Endothelial cell of umbilical vein (primary cell): Measurements from ENCODE around the gene LRRC52. TPM values are rescaled to one million over a fixed set of nuclear protein-coding genes. Genes with fewer than 3 reads are reported as not detected.
"Not testable (repeated sequence)": the region's sequence is repeated elsewhere in the genome, so short reads cannot be mapped to it uniquely, and the experiment has no call there.

Source experiments
- BruUV-seq: library from RNA; stranded (reverse); fragments of 400-500 nt; replicated peaks from 2 replicates; lab custom pipeline; 2021; lab: Mats Ljungman, UMichigan
- CTCF ChIA-PET: fragments of 300-600, 350-600 bp; sonication (Branson Sonifier 250); formaldehyde crosslinking; loops from one replicate; lab custom pipeline; 2021; ENCODE audit warnings: antibody characterized with exemption, inconsistent platforms; lab: Charles Lee
- POLR2A ChIA-PET: fragments of 300-600, 350-600 bp; sonication (Branson Sonifier 250); formaldehyde crosslinking; loops from one replicate; lab custom pipeline; 2021; ENCODE audit warnings: antibody characterized with exemption, inconsistent platforms; lab: Charles Lee
- DNase-seq: peaks from one replicate; pipeline ENCODE4 v3.0.0-alpha.2; 2011; ENCODE audit warnings: low read depth, low spot score
- FAIRE-seq: peaks from 2 replicates; lab custom pipeline; 2011; peaks lifted over from hg19 to GRCh38; lab: Jason Lieb, UNC
- H2AFZ ChIP-seq: 2 replicates; pipeline ENCODE4 v1.6.0; 2012; ENCODE audit warnings: low read depth, low read length, control low read depth, inconsistent platforms
- H3K27ac ChIP-seq: 2 replicates; pipeline ENCODE4 v1.5.1; 2011; ENCODE audit warnings: low read depth, mild to moderate bottlenecking, control low read depth, low read length, moderate library complexity; ENCODE audit not compliant: insufficient read depth
- H3K27me3 ChIP-seq, 2 experiments: 2 replicates each; pipeline versions ENCODE4 v1.6.0 to v1.6.1; 2011; ENCODE audit warnings: low read length in 2 of 2, mixed read lengths in 1 of 2; ENCODE audit not compliant: control insufficient read depth in 2 of 2, insufficient read depth in 2 of 2
- H3K36me3 ChIP-seq, 2 experiments: 2 replicates in 1 of 2; 3 replicates in 1 of 2; pipeline ENCODE4 v1.5.1; 2011; ENCODE audit warnings: low read length in 2 of 2, mild to moderate bottlenecking in 1 of 2, moderate library complexity in 1 of 2; ENCODE audit not compliant: control insufficient read depth in 2 of 2, insufficient read depth in 2 of 2; ENCODE audit errors: extremely low read depth in 1 of 2
- H3K4me1 ChIP-seq: 3 replicates; pipeline ENCODE4 v1.5.1; 2011; ENCODE audit warnings: mild to moderate bottlenecking, low read length; ENCODE audit not compliant: control insufficient read depth, insufficient read depth; ENCODE audit errors: extremely low read depth
- H3K4me2 ChIP-seq: 2 replicates; pipeline ENCODE4 v1.6.1; 2011; ENCODE audit warnings: low read length, control low read depth, mixed read lengths; ENCODE audit not compliant: insufficient read depth
- H3K4me3 ChIP-seq, 3 experiments: fragments of 200-600 bp in 1 of 3; sonication (generic), shearing (Covaris generic) in 1 of 3; replicated peaks in 1 of 3; 2 replicates each; pipeline ENCODE4 v1.5.1; 2011 to 2016; ENCODE audit warnings: control low read depth in 3 of 3, low read length in 3 of 3, mild to moderate bottlenecking in 2 of 3, inconsistent platforms in 1 of 3, low read depth in 1 of 3, moderate library complexity in 1 of 3; ENCODE audit not compliant: insufficient read depth in 1 of 3
- H3K79me2 ChIP-seq: 2 replicates; pipeline ENCODE4 v1.6.0; 2012; ENCODE audit warnings: low read length, inconsistent platforms; ENCODE audit not compliant: control insufficient read depth, insufficient read depth
- H3K9ac ChIP-seq: replicated peaks from 2 replicates; pipeline ENCODE3; 2011; ENCODE audit warnings: low read length, control low read depth; ENCODE audit not compliant: insufficient read depth; ENCODE audit errors: extremely low read depth
- H3K9me1 ChIP-seq: replicated peaks from 3 replicates; pipeline ENCODE4 v1.6.0; 2011; ENCODE audit warnings: mild to moderate bottlenecking, low read length; ENCODE audit not compliant: control insufficient read depth, insufficient read depth; ENCODE audit errors: extremely low read depth
- H3K9me3 ChIP-seq: replicated peaks from 2 replicates; pipeline ENCODE4 v1.5.1; 2012; ENCODE audit warnings: low read length, inconsistent platforms; ENCODE audit not compliant: control insufficient read depth, insufficient read depth
- H4K20me1 ChIP-seq: replicated peaks from 2 replicates; pipeline ENCODE3; 2011; ENCODE audit warnings: mild to moderate bottlenecking, low read length; ENCODE audit not compliant: control insufficient read depth, insufficient read depth; ENCODE audit errors: extremely low read depth
- CTCF ChIP-seq, 2 donors: IDR thresholded peaks; 1 replicate in 1 of 2; 2 replicates in 1 of 2; pipeline ENCODE4 v1.5.1; 2011; ENCODE audit warnings: low read length in 2 of 2, mild to moderate bottlenecking in 2 of 2, moderate library complexity in 2 of 2, control low read depth in 1 of 2, inconsistent platforms in 1 of 2, low read depth in 1 of 2; ENCODE audit not compliant: insufficient read depth in 1 of 2; ENCODE audit errors: extremely low read depth in 1 of 2
- EZH2 ChIP-seq: IDR thresholded peaks from 2 replicates; pipeline ENCODE4 v1.6.1; 2012; ENCODE audit warnings: borderline replicate concordance, low read depth, mild to moderate bottlenecking, moderate library complexity, low read length, inconsistent platforms; ENCODE audit not compliant: severe bottlenecking
- FOS ChIP-seq: IDR thresholded peaks from 2 replicates; pipeline ENCODE4 v1.6.1; 2011; ENCODE audit warnings: mild to moderate bottlenecking, low read length, moderate library complexity, borderline replicate concordance; ENCODE audit not compliant: insufficient read depth
- GATA2 ChIP-seq: IDR thresholded peaks from 2 replicates; pipeline ENCODE4 v1.7.0; 2011; ENCODE audit warnings: low read depth, mild to moderate bottlenecking, moderate library complexity, mixed read lengths, low read length; ENCODE audit not compliant: insufficient read length, insufficient read depth
- JUN ChIP-seq: IDR thresholded peaks from 2 replicates; pipeline ENCODE4 v1.6.1; 2011; ENCODE audit warnings: borderline replicate concordance, low read depth; ENCODE audit not compliant: insufficient read length, insufficient read depth
- MAX ChIP-seq: IDR thresholded peaks from 2 replicates; pipeline ENCODE4 v1.6.1; 2011; ENCODE audit not compliant: insufficient read depth, insufficient read length
- MYC ChIP-seq: IDR thresholded peaks from one replicate; pipeline ENCODE4 v1.6.1; 2011; ENCODE audit warnings: mild to moderate bottlenecking, low read depth, low read length
- POLR2A ChIP-seq: IDR thresholded peaks from 2 replicates; pipeline ENCODE4 v1.6.1; 2012; ENCODE audit warnings: low read depth, mild to moderate bottlenecking, control low read depth, low read length
- POLR2AphosphoS5 ChIP-seq: IDR thresholded peaks from 2 replicates; pipeline ENCODE4 v1.6.1; 2012; ENCODE audit warnings: low read depth, mild to moderate bottlenecking, control low read depth, low read length, moderate library complexity; ENCODE audit not compliant: insufficient read depth
- dilution Hi-C: fragments of 300-500 bp; cut with MboI; formaldehyde crosslinking; loops from one replicate; pipeline ENCODE4 v1.15.0; 2019; ENCODE audit warnings: low sequenced_read_pairs; ENCODE audit not compliant: extremely low pct_ligation_motif_present
- intact Hi-C: fragments of 100-400 bp; cut with micrococcal nuclease; formaldehyde crosslinking; loops from one replicate; pipeline ENCODE4 v1.10.0; 2022
- polyA plus RNA-seq, 4 experiments: library from polyadenylated mRNA; depleted of rRNA in 3 of 4; stranded (reverse) in 3 of 4; unstranded in 1 of 4; fragments of >200 nt; gene quantifications; 2 replicates each; pipeline versions ENCODE4 v1.2.1 to v1.2.3, GENCODE V29; 2011 to 2012; ENCODE audit warnings: missing spikeins in 1 of 4
- total RNA-seq: library from RNA; stranded (reverse); gene quantifications from 2 replicates; pipeline ENCODE4 v1.2.3, GENCODE V29; 2021

LRRC52 gene
- total and polyA plus RNA-seq, 2 donors (not counting 3 experiments of a cell fraction or from before 2014, with no cell fraction given), result not detected

GRCh38 chr1:165605246-165605645 is 61.4 kb downstream of the LRRC52 start:
- FAIRE-seq (no peak), DNase-seq (no peak)
- intact Hi-C loops, result loop anchor here (10.0 kb wide), 1 partner anchor 560 kb away; the partner anchor contains the start of gene FAM78B
- Histone ChIP-seq H3K79me2 (no peaks in the 10 kb centered on the region), H3K27me3 (peaks cover 0 to 2% of the 10 kb centered on the region in 2 experiments), H3K4me3 (no peak overlapping the region), H4K20me1 (no peaks in the 10 kb centered on the region), H2AFZ (no peak overlapping the region), H3K9me1 (no peaks in the 10 kb centered on the region), H3K9me3 (no peaks in the 10 kb centered on the region), H3K4me2 (no peak overlapping the region), H3K36me3 (no peaks in the 10 kb centered on the region), H3K27ac (no peak overlapping the region), H3K4me1 (no peaks in the 10 kb centered on the region), H3K9ac (no peak overlapping the region)
- no TSS peak for BruUV-seq
- CTCF ChIA-PET, result interaction anchor here (1.6 kb wide), 1 partner anchor 238 kb away, joined by 3 read pairs; no protein-coding TSS in a partner anchor
- TF ChIP-seq POLR2AphosphoS5 (no peak), GATA2 (no peak), JUN (no peak), CTCF (IDR thresholded peaks at IDR 0.05; ENCODE audit: extremely low read depth in 1 of 2, insufficient read depth in 1 of 2, low read depth in 1 of 2, low read length in 2 of 2) (no peak), FOS (no peak), POLR2A (no peak), EZH2 (no peak), MYC (no peak), MAX (no peak)
- POLR2A ChIA-PET, result no interaction called here
- dilution Hi-C loops, result no loop called here

- FAIRE-seq, H3K4me1 ChIP-seq, DNase-seq, H2AFZ ChIP-seq, H3K9me1 ChIP-seq, BruUV-seq, H3K9me3 ChIP-seq, H3K27me3 ChIP-seq, H3K27ac ChIP-seq, CTCF ChIA-PET, H4K20me1 ChIP-seq, H3K79me2 ChIP-seq, H3K4me3 ChIP-seq, H3K36me3 ChIP-seq, POLR2A ChIA-PET, H3K4me2 ChIP-seq, H3K9ac ChIP-seq, dilution Hi-C loops: not testable (repeated sequence)
- intact Hi-C loops, result loop anchor here (10.0 kb wide), 1 partner anchor 558 kb away; the partner anchor contains the start of gene FAM78B
These were observed 62.9 kb downstream of the LRRC52 start for GRCh38 chr1:165606676-165607075.
